ENCODE data around the gene SH3BGRL. TPM values are rescaled to one million over a fixed set of nuclear protein-coding genes. Genes with fewer than 3 reads are reported as not detected.

Gene SH3BGRL
- total and polyA plus RNA-seq, 2 of the 13 experiments (the other 11 are each of a cell fraction or from before 2014, with no cell fraction given) = 8.9 to 11.4 TPM

DNA sequence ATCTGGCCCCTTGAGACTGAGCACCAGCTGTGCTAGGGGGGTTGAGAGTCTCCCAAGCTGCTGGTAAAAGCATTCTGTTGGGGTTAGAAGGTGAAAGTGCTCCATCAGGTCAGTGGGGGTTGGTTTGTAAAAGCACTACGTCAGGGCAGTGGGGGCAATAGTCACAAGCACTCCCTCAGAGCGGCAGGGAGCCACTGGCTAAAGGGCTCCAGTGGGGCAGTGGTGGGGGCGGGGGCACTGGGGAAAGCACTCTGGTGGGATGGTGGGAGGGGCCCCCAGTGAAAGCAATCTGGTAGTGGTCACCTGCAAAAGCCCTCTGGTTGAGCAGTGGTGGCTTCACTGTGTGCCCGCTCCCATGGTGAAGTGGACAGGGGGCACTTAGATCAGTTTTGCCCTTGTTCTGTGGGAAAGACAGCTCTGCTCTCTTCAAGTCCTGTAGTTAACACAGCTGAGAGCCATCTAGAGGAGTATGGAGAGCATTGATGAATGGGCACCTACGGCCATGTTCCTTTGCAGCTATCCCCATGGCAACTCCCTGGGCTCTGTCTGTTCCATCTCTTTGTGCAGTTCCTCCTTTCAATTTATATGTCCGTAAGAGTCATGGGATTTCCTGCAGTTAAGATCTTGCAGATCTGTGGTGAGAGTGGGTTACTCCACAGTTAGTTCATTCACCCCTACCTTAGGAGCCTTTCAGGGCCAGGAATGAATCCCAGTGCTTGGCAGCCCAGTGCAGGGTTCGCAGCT, 106.4 kb downstream of the SH3BGRL start:
- no peak overlapping the region for H3K4me2 ChIP-seq (ENCODE audit: low read depth, low read length)
- 10% methylated on average over 2 of the region's 7 CpGs for whole genome bisulfite sequencing (ENCODE audit: low lambda C conversion rate)
- ATAC-seq = no peak

More for the DNA sequence above, 106.4 kb downstream of the SH3BGRL start:
- Histone ChIP-seq H3K79me2 (ENCODE audit: insufficient read depth, low read length) (no peaks in the 10 kb centered on the region), H3K27ac (ENCODE audit: extremely low read length, insufficient read depth, low read length) (no peak overlapping the region), H3K9ac (ENCODE audit: insufficient read depth, low read depth, low read length) (no peak overlapping the region), H3K4me1 (ENCODE audit: insufficient read depth, low read length) (no peaks in the 10 kb centered on the region), H3K36me3 (replicated peaks in 1 of 2; ENCODE audit: control insufficient read depth in 1 of 2, insufficient read depth in 2 of 2, low read length in 2 of 2) (no peaks in the 10 kb centered on the region), H4K20me1 (ENCODE audit: insufficient read depth, low read length) (no peaks in the 10 kb centered on the region), H3K27me3 (ENCODE audit: control insufficient read depth in 1 of 2, insufficient read depth in 2 of 2, low read length in 2 of 2) (no peaks in the 10 kb centered on the region), H2AFZ (ENCODE audit: low read length) (no peak overlapping the region), H3K9me3 (ENCODE audit: low read length) (no peaks in the 10 kb centered on the region), H3K4me3 (replicated peaks in 1 of 3; ENCODE audit: insufficient read depth in 1 of 3, low read depth in 2 of 3, low read length in 3 of 3) (no peak overlapping the region)
- ChIA-PET POLR2A (no interaction called here), CTCF (ENCODE audit: low intra/inter-chr PET ratio, low total read pairs) (no interaction called here)
- intact Hi-C loops (cut with micrococcal nuclease; ENCODE audit: unreplicated experiment) = no loop called here
- FAIRE-seq (no peak), DNase-seq (ENCODE audit: low spot score) (no peak)
- BruUV-seq (replicated peaks) = no TSS peak
- in situ Hi-C loops (cut with HindIII; ENCODE audit: extremely low pct_ligation_motif_present, low pct_unique_long_range_greater_than_20kb) = no loop called here
- no peak for TF ChIP-seq CENPX (CRISPR knock-in tag; IDR thresholded peaks at IDR 0.05)
- TF ChIP-seq, protein P1, sequence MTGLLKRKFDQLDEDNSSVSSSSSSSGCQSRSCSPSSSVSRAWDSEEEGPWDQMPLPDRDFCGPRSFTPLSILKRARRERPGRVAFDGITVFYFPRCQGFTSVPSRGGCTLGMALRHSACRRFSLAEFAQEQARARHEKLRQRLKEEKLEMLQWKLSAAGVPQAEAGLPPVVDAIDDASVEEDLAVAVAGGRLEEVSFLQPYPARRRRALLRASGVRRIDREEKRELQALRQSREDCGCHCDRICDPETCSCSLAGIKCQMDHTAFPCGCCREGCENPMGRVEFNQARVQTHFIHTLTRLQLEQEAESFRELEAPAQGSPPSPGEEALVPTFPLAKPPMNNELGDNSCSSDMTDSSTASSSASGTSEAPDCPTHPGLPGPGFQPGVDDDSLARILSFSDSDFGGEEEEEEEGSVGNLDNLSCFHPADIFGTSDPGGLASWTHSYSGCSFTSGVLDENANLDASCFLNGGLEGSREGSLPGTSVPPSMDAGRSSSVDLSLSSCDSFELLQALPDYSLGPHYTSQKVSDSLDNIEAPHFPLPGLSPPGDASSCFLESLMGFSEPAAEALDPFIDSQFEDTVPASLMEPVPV (CRISPR knock-in tag; IDR thresholded peaks at IDR 0.05) = no peak
- TF ChIP-seq FOSL1 (CRISPR knock-in tag; IDR thresholded peaks at IDR 0.05; ENCODE audit: borderline replicate concordance) = no peak
- no peak for TF ChIP-seq SOX13 (IDR thresholded peaks at IDR 0.05)
- TF ChIP-seq SOX13 (CRISPR knock-in tag; conservative IDR thresholded peaks at IDR 0.05 in 1 of 2, IDR thresholded peaks at IDR 0.05 in 1 of 2) = no peak
- TF ChIP-seq ZBTB43 (CRISPR knock-in tag; conservative IDR thresholded peaks at IDR 0.05) = no peak
- no peak for TF ChIP-seq DNMT3B (CRISPR knock-in tag; conservative IDR thresholded peaks at IDR 0.05)
- TF ChIP-seq ZNF563 (CRISPR knock-in tag; IDR thresholded peaks at IDR 0.05) = no peak
- no peak for TF ChIP-seq ISL2 (CRISPR knock-in tag; IDR thresholded peaks at IDR 0.05)
- TF ChIP-seq, protein P2, sequence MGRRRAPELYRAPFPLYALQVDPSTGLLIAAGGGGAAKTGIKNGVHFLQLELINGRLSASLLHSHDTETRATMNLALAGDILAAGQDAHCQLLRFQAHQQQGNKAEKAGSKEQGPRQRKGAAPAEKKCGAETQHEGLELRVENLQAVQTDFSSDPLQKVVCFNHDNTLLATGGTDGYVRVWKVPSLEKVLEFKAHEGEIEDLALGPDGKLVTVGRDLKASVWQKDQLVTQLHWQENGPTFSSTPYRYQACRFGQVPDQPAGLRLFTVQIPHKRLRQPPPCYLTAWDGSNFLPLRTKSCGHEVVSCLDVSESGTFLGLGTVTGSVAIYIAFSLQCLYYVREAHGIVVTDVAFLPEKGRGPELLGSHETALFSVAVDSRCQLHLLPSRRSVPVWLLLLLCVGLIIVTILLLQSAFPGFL (CRISPR knock-in tag; IDR thresholded peaks at IDR 0.05) = no peak
- TF ChIP-seq CHD2 (IDR thresholded peaks at IDR 0.05; ENCODE audit: low read depth, low read length) = no peak
- TF ChIP-seq RELA (CRISPR knock-in tag; IDR thresholded peaks at IDR 0.05) = no peak

Measured in HepG2 (cell line).